Liver (tissue), 3 donors: Measurements from ENCODE around the gene BCAR3.

Experiments used
- ATF3 ChIP-seq: IDR thresholded peaks from 2 replicates; pipeline ENCODE4 v1.6.1; 2016; ENCODE audit warnings: antibody characterized with exemption
- CTCF ChIP-seq: fragments of 150-350 bp; IDR thresholded peaks from 2 replicates; pipeline ENCODE4 v1.5.1; 2017; ENCODE audit warnings: improper control_type of control experiment, low read depth, low read length; ENCODE audit not compliant: missing input control
- FOXA1 ChIP-seq: IDR thresholded peaks from 2 replicates; pipeline ENCODE4 v1.6.1; 2016; ENCODE audit warnings: antibody characterized with exemption
- GABPA ChIP-seq, 2 donors: IDR thresholded peaks in 1 of 2; conservative IDR thresholded peaks in 1 of 2; 2 replicates each; pipeline ENCODE4 v1.6.1; 2016; ENCODE audit warnings: antibody characterized with exemption in 2 of 2, mild to moderate bottlenecking in 1 of 2, moderate library complexity in 1 of 2
- HNF4A ChIP-seq, 2 donors: conservative IDR thresholded peaks; 2 replicates each; pipeline ENCODE4 v1.6.1; 2016; ENCODE audit warnings: antibody characterized with exemption in 2 of 2, mild to moderate bottlenecking in 2 of 2
- JUND ChIP-seq, 2 donors: IDR thresholded peaks; 2 replicates each; pipeline ENCODE4 v1.6.1; 2016; ENCODE audit warnings: antibody characterized with exemption in 2 of 2
- MAX ChIP-seq: IDR thresholded peaks from 2 replicates; pipeline ENCODE4 v1.6.1; 2016; ENCODE audit warnings: antibody characterized with exemption
- RAD21 ChIP-seq, 2 donors: IDR thresholded peaks; 2 replicates each; pipeline ENCODE4 v1.6.1; 2016; ENCODE audit warnings: antibody characterized with exemption in 2 of 2, mild to moderate bottlenecking in 2 of 2
- REST ChIP-seq: IDR thresholded peaks from 2 replicates; pipeline ENCODE4 v1.6.1; 2016; ENCODE audit warnings: antibody characterized with exemption, mild to moderate bottlenecking
- TAF1 ChIP-seq: conservative IDR thresholded peaks from 2 replicates; pipeline ENCODE4 v1.6.1; 2016; ENCODE audit warnings: antibody characterized with exemption, mild to moderate bottlenecking
- YY1 ChIP-seq: IDR thresholded peaks from 2 replicates; pipeline ENCODE4 v1.6.1; 2016; ENCODE audit warnings: antibody characterized with exemption, mild to moderate bottlenecking
- ZBTB33 ChIP-seq: IDR thresholded peaks from 2 replicates; pipeline ENCODE4 v1.6.1; 2016; ENCODE audit warnings: antibody characterized with exemption
- donor health status: healthy.
- donor health status: healthy.

GRCh38 chr1:93620841-93621210, 60.8 kb downstream of the BCAR3 start:
- no peak for TF ChIP-seq MAX
- TF ChIP-seq FOXA1, result no peak
- no peak for TF ChIP-seq ZBTB33
- TF ChIP-seq CTCF, result no peak
- TF ChIP-seq HNF4A (conservative IDR thresholded peaks at IDR 0.05), result no peak
- no peak for TF ChIP-seq TAF1
- no peak for TF ChIP-seq JUND (IDR thresholded peaks at IDR 0.05)
- no peak for TF ChIP-seq RAD21 (IDR thresholded peaks at IDR 0.05)
- TF ChIP-seq ATF3, result no peak
- no peak for TF ChIP-seq YY1
- TF ChIP-seq REST, result no peak
- TF ChIP-seq GABPA (IDR thresholded peaks at IDR 0.05 in 1 of 2, conservative IDR thresholded peaks at IDR 0.05 in 1 of 2), result no peak
